ENCODE results near the gene DNAAF8. TPM values are rescaled to one million over a fixed set of nuclear protein-coding genes. Genes with fewer than 3 reads are reported as not detected.

Gene DNAAF8
- total RNA-seq, 1 experiment from 2014 or later = 0.39 TPM

DNA sequence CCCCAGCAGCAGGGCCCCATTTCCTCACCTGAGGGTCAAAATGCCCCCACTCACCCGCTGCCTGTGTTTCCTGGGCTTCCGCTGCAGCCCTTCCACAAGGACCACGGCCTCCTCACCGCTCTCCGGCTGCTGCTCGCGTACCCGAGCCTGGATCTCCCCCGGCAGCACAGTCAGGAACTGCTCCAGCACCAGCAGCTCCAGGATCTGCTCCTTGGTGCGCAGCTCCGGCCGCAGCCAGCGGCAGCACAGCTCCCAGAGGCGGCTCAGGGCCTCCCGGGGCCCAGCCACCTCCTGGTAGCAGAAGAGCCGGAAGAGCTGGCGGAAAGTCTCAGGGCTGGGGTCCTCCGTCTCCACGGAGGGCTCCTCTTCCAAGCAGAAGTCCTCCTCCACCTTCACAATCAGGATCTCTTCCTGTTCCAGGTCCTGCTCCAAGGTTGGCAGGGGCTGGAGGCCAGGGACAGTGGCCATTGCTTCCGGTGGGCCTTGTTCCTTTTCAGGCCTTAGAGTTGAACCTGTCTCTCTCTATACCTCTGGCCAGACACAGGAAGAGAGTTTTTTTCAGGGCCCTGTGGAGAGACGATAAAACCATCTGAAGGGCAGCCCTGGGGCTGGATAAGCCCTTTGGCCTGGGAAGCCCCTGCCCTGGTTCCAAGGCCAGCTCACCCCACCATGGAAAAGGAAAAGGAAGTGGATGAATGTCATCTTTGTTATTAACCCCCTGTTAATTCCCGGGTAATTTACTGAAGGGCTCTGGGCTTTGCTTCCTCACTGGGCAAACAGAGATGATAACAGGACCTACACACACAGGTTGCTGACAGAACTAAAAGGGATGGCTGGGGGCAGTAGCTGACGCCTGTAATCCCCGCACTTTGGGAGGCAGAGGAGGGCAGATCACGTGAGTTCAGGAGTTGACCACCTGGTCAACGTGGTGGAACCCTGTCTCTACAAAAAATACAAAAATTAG, 31.5 kb downstream of the DNAAF8 start:
- Mint-ChIP-seq H3K4me1 (peaks cover 22 to 24% of the 10 kb centered on the region in 2 experiments), H3K9me3 (no peaks in the 10 kb centered on the region), H3K36me3 (ENCODE audit: insufficient read depth in 1 of 3, low read depth in 3 of 3) (peaks cover 6 to 36% (median 28%) of the 10 kb centered on the region in 3 experiments), H3K4me3 (peak overlapping the region; percentile 80 to 86), H3K27ac (peak overlapping the region in 2 of 3 experiments; percentile 24 to 79; a peak in 4 of 7 replicates), H3K27me3 (ENCODE audit: low read depth) (no peaks in the 10 kb centered on the region)
- Histone ChIP-seq H2AFZ (ENCODE audit: low read length) (no peak overlapping the region), H4K20me1 (ENCODE audit: control insufficient read depth, insufficient read depth, insufficient read length) (no peaks in the 10 kb centered on the region), H3T11ph (ENCODE audit: low read length) (no peak overlapping the region), H3K27me3 (ENCODE audit: insufficient read depth, low read length) (no peaks in the 10 kb centered on the region), H2BK120ac (ENCODE audit: low read depth, low read length, poor library complexity, severe bottlenecking) (no peak overlapping the region), H3K9me3 (ENCODE audit: control insufficient read depth, low read depth, low read length) (no peaks in the 10 kb centered on the region), H3K79me2 (ENCODE audit: insufficient read depth, low read length) (no peaks in the 10 kb centered on the region), H3K14ac (ENCODE audit: insufficient read depth, low read length) (no peak overlapping the region), H4K91ac (ENCODE audit: insufficient read length, low read depth, low read length) (no peak overlapping the region), H3K79me1 (ENCODE audit: insufficient read depth, low read depth, low read length, poor library complexity, severe bottlenecking) (no peaks in the 10 kb centered on the region), H2BK12ac (ENCODE audit: insufficient read length, low read depth, low read length) (no peak overlapping the region), H2BK20ac (ENCODE audit: low read depth, low read length, poor library complexity, severe bottlenecking) (no peak overlapping the region), H2BK5ac (ENCODE audit: insufficient read length, low read length) (no peak overlapping the region), H2BK15ac (ENCODE audit: low read depth, low read length) (no peak overlapping the region), H2AK5ac (ENCODE audit: insufficient read length, low read length) (no peak overlapping the region), H3K4me1 (ENCODE audit: insufficient read depth, low read length) (no peaks in the 10 kb centered on the region), H3K56ac (ENCODE audit: insufficient read length, low read depth, low read length) (no peak overlapping the region), H4K5ac (ENCODE audit: insufficient read length, low read depth, low read length) (no peak overlapping the region), H3K4ac (ENCODE audit: low read depth, low read length) (no peak overlapping the region), H3K27ac (ENCODE audit: insufficient read length, low read depth, low read length) (no peak overlapping the region), H3K18ac (ENCODE audit: insufficient read length, low read depth, low read length) (no peak overlapping the region), H3K9ac (ENCODE audit: extremely low read depth, insufficient read length, low read length) (no peak overlapping the region), H3K4me2 (ENCODE audit: insufficient read depth, insufficient read length, low read length) (peak overlapping the region; percentile 82), H3K23me2 (ENCODE audit: insufficient read length, low read depth, low read length, poor library complexity, severe bottlenecking) (peaks cover 8% of the 10 kb centered on the region), H3K23ac (ENCODE audit: insufficient read length, low read depth, low read length) (no peak overlapping the region), H4K8ac (replicated peaks; ENCODE audit: insufficient read length, low read depth, low read length) (no peak overlapping the region)
- no CpG with 5 or more reads among the region's 26 CpGs for WGBS (ENCODE audit: extremely low coverage, insufficient read length, low lambda C conversion rate)
- TF ChIP-seq, protein P1, sequence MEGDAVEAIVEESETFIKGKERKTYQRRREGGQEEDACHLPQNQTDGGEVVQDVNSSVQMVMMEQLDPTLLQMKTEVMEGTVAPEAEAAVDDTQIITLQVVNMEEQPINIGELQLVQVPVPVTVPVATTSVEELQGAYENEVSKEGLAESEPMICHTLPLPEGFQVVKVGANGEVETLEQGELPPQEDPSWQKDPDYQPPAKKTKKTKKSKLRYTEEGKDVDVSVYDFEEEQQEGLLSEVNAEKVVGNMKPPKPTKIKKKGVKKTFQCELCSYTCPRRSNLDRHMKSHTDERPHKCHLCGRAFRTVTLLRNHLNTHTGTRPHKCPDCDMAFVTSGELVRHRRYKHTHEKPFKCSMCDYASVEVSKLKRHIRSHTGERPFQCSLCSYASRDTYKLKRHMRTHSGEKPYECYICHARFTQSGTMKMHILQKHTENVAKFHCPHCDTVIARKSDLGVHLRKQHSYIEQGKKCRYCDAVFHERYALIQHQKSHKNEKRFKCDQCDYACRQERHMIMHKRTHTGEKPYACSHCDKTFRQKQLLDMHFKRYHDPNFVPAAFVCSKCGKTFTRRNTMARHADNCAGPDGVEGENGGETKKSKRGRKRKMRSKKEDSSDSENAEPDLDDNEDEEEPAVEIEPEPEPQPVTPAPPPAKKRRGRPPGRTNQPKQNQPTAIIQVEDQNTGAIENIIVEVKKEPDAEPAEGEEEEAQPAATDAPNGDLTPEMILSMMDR (conservative IDR thresholded peaks at IDR 0.05) = no peak
- no peak for DNase-seq
